ENCODE measurements around the gene CCDC112.
"Not testable (repeated sequence)": the region's sequence is repeated elsewhere in the genome, so short reads cannot be mapped to it uniquely, and the experiment has no call there.

The CCDC112 gene

DNA sequence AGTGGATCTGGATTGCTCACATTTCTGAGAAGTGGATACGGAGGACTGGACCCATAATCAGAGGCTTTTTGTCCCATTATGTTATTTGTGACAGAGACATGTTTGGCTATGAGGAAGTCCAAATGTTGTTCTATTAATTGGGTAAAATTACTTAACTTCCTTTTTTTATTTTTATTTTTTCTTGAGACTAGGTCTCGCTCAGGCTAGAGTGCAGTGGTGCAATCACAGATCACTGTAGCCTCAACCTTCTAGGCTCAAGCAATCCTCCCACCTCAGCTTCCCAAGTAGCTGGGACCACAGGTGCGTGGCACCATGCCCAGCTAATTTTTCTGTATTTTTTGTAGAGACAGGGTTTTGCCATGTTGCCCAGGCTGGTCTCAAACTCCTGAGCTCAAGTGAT lies 21.9 kb downstream of the CCDC112 start:
- Histone ChIP-seq H3K4me1 (ENCODE audit: control insufficient read depth, insufficient read depth, low read length) (no peaks in the 10 kb centered on the region), H3K36me3 (ENCODE audit: control insufficient read depth, insufficient read depth, low read length) (no peaks in the 10 kb centered on the region), H3K9me3 (ENCODE audit: control insufficient read depth, low read length) (no peaks in the 10 kb centered on the region), H3K4me3 (ENCODE audit: low read length) (no peak overlapping the region), H3K9ac (ENCODE audit: low read length) (no peak overlapping the region), H3K27me3 (ENCODE audit: control insufficient read depth, insufficient read depth, low read length) (no peaks in the 10 kb centered on the region)

DNA sequence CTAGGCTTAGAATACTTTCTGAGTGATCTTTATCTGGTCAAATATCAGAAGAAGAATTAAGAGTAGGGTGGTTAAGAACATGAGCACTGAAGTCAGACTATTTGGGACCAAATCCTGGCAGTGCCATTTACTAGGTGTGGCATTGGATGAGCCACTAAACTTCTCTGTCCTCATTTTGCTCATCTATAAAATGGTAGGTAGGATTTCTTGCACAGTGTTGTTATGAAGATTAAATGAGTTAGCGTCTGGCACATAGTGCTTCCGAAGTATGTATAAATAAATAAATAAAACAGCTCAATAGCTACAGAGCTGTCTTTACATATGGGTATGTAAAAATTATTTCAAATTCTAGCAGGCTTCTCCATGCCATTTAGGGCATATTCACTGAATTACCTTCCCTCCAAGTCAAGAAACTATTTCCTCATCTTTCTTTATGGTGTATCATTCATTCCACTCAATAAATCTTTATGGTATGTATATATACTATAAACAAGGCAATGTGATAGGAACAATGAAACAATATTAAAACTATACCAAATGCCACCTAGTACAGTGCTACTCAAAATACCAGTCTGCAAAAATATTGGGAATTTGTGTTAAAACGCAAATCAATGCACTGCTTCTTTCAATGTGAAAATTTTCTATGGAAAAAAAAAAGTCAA lies 24.0 kb downstream of the CCDC112 start:
- Histone ChIP-seq H3K4me1 (ENCODE audit: control insufficient read depth, insufficient read depth, low read length) (no peaks in the 10 kb centered on the region), H3K9me3 (ENCODE audit: control insufficient read depth, low read length) (no peaks in the 10 kb centered on the region), H3K4me3 (ENCODE audit: low read length) (no peak overlapping the region), H3K9ac (ENCODE audit: low read length) (no peak overlapping the region), H3K36me3 (ENCODE audit: control insufficient read depth, insufficient read depth, low read length) (no peaks in the 10 kb centered on the region), H3K27me3 (ENCODE audit: control insufficient read depth, insufficient read depth, low read length) (no peaks in the 10 kb centered on the region)

DNA sequence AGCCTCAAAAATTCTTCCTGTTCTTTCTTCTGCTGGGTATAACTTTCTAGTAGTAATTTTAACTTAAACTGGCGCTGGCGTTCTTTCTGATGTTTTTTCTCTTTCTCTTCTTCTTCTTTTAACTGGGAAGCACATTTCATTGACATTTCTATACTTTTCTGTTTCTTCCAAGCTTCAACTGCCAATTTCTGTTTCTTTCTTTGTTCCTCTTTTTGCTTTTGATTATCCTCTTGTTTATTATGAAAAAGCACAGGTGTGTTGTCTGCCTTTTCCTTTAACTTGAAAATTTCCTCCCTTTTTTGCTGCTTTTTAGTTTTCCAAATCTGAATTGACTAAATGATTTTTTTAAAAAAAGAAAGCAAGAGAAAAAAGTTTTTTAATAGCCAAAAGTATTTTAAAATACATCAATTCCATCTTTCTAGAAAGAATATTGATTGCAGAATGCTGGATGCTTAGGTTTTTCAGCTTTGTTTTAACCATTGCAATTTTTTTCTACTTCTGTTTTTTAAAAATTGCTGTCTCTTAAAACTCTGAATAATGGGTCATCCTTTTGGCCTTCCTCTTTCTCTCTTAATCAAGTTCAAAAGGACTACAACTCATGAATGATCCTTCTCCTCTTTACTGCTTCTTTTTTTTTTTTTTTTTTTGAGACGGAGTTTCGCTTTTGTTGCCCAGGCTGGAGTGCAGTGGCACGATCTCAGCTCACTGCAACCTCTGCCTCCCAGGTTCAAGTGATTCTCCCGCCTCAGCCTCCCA lies 25.0 kb downstream of the CCDC112 start:
- no peak overlapping the region for H3K4me3 ChIP-seq (ENCODE audit: low read length)
- no peak overlapping the region for H3K9ac ChIP-seq (ENCODE audit: low read length)
- no peaks in the 10 kb centered on the region for H3K36me3 ChIP-seq (ENCODE audit: control insufficient read depth, insufficient read depth, low read length)
- H3K9me3 ChIP-seq (ENCODE audit: control insufficient read depth, low read length), result no peaks in the 10 kb centered on the region
- no peaks in the 10 kb centered on the region for H3K4me1 ChIP-seq (ENCODE audit: control insufficient read depth, insufficient read depth, low read length)
- H3K27me3 ChIP-seq (ENCODE audit: control insufficient read depth, insufficient read depth, low read length), result no peaks in the 10 kb centered on the region

DNA sequence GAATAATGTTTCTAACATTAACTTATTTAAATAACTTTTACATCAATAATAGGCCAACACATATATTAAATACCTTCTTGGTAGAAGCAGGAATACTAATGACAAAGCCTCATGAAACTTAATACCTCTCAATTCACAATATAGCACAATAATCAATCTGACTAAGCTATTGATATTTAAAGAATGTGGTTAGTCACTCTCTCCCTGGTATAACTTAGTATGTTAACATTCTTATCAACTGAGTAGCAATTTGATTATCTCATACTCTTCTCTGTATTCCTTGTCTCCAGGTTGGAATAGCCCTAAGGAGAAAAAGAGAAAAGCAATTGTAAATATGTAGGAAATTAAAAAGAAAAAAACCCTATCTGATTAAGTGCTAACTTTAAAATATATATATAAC lies 28.8 kb downstream of the CCDC112 start:
- Histone ChIP-seq H3K36me3 (ENCODE audit: control insufficient read depth, insufficient read depth, low read length) (no peaks in the 10 kb centered on the region), H3K9ac (ENCODE audit: low read length) (no peak overlapping the region), H3K27me3 (ENCODE audit: control insufficient read depth, insufficient read depth, low read length) (no peaks in the 10 kb centered on the region), H3K4me3 (ENCODE audit: low read length) (no peak overlapping the region), H3K9me3 (ENCODE audit: control insufficient read depth, low read length) (no peaks in the 10 kb centered on the region), H3K4me1 (ENCODE audit: control insufficient read depth, insufficient read depth, low read length) (no peaks in the 10 kb centered on the region)

DNA sequence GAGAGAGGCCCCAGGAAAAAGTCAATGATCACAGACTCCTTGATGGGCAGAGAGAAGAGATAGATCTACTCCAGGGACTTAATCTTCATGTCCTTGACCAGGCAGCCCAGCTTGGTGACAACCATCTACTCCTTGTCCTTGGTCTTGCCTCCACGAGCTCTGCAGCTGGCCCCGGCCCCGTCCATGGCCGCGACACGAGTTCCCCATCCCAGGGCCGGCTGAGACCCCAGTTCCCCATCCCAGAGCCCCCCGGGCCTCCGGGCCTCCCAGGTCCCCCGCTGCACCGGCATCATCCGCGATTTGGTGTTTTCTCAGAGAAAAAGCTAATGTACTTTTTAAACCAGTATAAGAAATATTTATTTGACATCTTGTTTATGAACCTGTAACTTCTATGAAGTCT lies 31.2 kb downstream of the CCDC112 start:
- Histone ChIP-seq H3K36me3 (ENCODE audit: control insufficient read depth, insufficient read depth, low read length) (no peaks in the 10 kb centered on the region), H3K4me1 (ENCODE audit: control insufficient read depth, insufficient read depth, low read length) (peaks cover 9% of the 10 kb centered on the region), H3K4me3 (ENCODE audit: low read length) (no peak overlapping the region), H3K9ac (ENCODE audit: low read length) (no peak overlapping the region), H3K9me3 (ENCODE audit: control insufficient read depth, low read length) (no peaks in the 10 kb centered on the region), H3K27me3 (ENCODE audit: control insufficient read depth, insufficient read depth, low read length) (no peaks in the 10 kb centered on the region)

DNA sequence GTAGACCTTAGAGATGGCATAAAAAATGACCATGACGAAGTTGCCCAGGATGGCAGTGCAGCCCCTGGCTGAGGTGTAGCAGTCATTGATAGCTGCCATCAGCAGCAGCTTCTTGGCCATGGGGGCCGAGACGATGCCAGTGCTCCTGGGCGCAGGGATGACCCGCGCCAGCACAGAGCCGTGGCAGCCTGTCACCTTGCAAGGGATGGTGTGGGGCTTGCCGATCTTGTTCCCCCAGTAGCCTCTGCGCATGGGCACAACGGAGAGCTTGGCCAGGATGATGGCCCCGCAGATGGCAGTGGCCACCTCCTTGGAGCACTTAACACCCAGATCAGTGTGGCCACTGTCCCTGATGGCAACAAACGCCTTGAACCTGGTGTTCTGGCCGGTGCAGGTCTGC lies 31.7 kb downstream of the CCDC112 start:
- Histone ChIP-seq H3K9me3 (ENCODE audit: control insufficient read depth, low read length) (no peaks in the 10 kb centered on the region), H3K27me3 (ENCODE audit: control insufficient read depth, insufficient read depth, low read length) (no peaks in the 10 kb centered on the region), H3K36me3 (ENCODE audit: control insufficient read depth, insufficient read depth, low read length) (no peaks in the 10 kb centered on the region), H3K4me1 (ENCODE audit: control insufficient read depth, insufficient read depth, low read length) (peaks cover 9% of the 10 kb centered on the region), H3K9ac (ENCODE audit: low read length) (no peak overlapping the region), H3K4me3 (ENCODE audit: low read length) (no peak overlapping the region)

DNA sequence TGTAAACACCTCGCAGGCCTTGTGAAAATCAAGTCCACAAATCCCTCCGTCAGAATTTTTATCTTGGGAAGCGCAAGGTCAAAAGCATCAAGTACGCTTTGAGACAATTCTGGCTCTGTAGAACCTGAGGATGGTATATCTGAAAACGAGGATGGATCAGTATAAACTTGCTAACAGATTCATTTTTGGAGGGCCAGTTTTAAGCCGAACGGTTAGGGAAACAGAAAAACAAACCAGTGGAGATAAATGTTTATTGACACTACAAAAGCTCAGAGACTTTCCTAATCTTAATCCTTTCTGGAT lies 33.4 kb downstream of the CCDC112 start:
- Histone ChIP-seq H3K9ac (ENCODE audit: low read length) (peak overlapping the region; percentile 93), H3K9me3 (ENCODE audit: control insufficient read depth, low read length) (no peaks in the 10 kb centered on the region), H3K27me3 (ENCODE audit: control insufficient read depth, insufficient read depth, low read length) (no peaks in the 10 kb centered on the region), H3K36me3 (ENCODE audit: control insufficient read depth, insufficient read depth, low read length) (no peaks in the 10 kb centered on the region), H3K4me1 (ENCODE audit: control insufficient read depth, insufficient read depth, low read length) (peaks cover 9% of the 10 kb centered on the region), H3K4me3 (ENCODE audit: low read length) (peak overlapping the region; percentile 39)

DNA sequence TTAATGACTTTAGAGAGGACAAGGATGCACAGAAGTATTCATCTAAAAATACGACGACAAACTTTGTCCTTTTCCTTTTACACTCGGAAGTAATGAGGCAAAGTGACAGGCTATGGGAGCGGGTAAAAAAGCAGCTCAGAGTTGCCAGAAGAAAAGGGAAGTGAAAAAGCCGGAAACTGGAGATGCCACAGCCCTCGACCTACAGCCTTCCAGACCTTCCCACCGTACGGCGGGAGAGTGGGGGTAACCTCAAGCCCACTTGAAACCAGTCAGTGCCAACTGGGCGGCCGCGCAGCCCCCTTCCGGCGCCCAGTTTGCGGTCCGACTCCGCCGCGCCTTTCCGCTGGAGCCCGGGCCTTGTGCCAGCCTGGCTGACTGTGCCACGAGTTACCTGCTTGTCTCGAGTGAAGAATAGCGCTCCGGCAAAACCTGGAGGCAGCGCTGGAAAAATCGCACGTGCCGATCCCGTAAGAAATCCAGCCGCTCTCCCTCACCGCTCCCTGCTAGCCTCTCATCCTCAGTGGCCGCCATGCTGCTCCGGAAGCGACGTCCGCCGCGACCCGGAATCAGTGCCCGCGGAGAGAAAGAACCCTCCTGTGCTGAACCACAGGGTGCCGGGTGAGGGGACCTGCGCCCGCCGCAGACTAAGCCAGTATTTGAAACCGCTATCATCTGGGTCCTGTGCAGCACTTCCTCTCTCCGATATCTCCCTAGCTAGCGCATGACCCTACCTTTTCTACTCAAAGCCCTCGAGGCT lies 34.0 kb downstream of the CCDC112 start, which contains the start of gene PGGT1B:
PGGT1B (minus strand) TSS at position 557 of the 757 bp plus-strand sequence; CDS start at position 531, 26 bp downstream.
- Histone ChIP-seq H3K4me1 (ENCODE audit: control insufficient read depth, insufficient read depth, low read length) (peaks cover 9% of the 10 kb centered on the region), H3K4me3 (ENCODE audit: low read length) (peak within 1 kb of the TSS; percentile 39), H3K9ac (ENCODE audit: low read length) (peak within 1 kb of the TSS; percentile 93), H3K36me3 (ENCODE audit: control insufficient read depth, insufficient read depth, low read length) (no peaks in the 10 kb centered on the region), H3K27me3 (ENCODE audit: control insufficient read depth, insufficient read depth, low read length) (no peaks in the 10 kb centered on the region), H3K9me3 (ENCODE audit: control insufficient read depth, low read length) (no peaks in the 10 kb centered on the region)

DNA sequence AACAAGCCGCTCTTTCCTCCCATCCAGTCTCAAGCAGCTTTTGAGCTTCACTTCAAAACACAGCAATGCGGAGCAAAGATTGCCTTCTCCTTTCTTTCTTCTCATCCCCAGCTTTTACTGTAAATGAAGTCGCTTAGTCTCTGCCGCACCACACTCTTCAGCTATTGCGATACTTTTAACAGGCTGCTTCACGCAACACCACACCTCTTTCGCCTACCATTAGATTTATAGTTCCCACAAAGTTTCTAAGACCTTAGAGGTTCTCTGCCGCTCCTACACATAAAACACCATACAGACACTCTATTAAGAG lies 34.5 kb downstream of the CCDC112 start:
- Histone ChIP-seq H3K9ac (ENCODE audit: low read length) (peak overlapping the region; percentile 93), H3K4me1 (ENCODE audit: control insufficient read depth, insufficient read depth, low read length) (peaks cover 9% of the 10 kb centered on the region), H3K4me3 (ENCODE audit: low read length) (peak overlapping the region; percentile 39), H3K27me3 (ENCODE audit: control insufficient read depth, insufficient read depth, low read length) (no peaks in the 10 kb centered on the region), H3K36me3 (ENCODE audit: control insufficient read depth, insufficient read depth, low read length) (no peaks in the 10 kb centered on the region), H3K9me3 (ENCODE audit: control insufficient read depth, low read length) (no peaks in the 10 kb centered on the region)

DNA sequence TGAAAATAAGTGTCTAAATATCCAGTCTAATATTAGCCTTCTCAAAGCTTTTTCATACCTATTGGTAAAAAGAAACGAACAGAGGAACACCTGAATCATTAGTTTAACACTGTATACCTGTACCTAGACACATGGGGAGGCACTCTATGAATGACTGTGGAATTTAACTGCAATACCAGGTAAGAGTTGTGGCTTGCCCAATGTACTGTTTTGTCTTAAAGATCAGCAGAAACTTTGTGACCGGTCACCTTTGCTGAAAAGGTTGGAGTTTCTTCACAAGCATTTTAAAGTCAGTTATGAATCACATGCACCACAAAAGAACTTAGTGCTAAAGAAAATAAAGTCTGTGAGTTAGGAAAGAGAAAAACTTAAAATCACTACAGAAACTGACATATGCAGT lies 36.2 kb downstream of the CCDC112 start:
- H3K4me1 ChIP-seq (ENCODE audit: control insufficient read depth, insufficient read depth, low read length), result peaks cover 9% of the 10 kb centered on the region
- H3K9ac ChIP-seq (ENCODE audit: low read length), result no peak overlapping the region
- no peaks in the 10 kb centered on the region for H3K9me3 ChIP-seq (ENCODE audit: control insufficient read depth, low read length)
- no peaks in the 10 kb centered on the region for H3K27me3 ChIP-seq (ENCODE audit: control insufficient read depth, insufficient read depth, low read length)
- no peak overlapping the region for H3K4me3 ChIP-seq (ENCODE audit: low read length)
- H3K36me3 ChIP-seq (ENCODE audit: control insufficient read depth, insufficient read depth, low read length), result no peaks in the 10 kb centered on the region

DNA sequence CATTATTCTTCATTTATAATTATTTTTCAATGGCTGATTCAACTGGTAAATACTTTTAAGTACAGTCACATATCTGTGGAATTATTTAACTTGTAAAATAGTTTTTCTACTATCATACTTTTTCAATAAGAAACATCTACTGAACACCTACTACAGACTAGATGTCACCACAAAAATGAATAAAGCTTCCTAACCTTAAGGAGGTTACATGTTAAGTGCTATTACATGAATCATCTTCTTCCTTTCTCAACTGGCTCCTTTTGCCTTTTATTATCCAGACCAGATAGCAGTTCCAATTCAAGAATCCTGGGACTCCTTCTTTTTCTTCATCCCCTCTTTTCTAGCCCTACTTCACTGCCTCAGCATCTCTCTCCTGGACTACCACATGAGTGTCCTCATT lies 38.5 kb downstream of the CCDC112 start:
- Histone ChIP-seq H3K9me3 (ENCODE audit: control insufficient read depth, low read length) (no peaks in the 10 kb centered on the region), H3K4me1 (ENCODE audit: control insufficient read depth, insufficient read depth, low read length) (peaks cover 14% of the 10 kb centered on the region), H3K27me3 (ENCODE audit: control insufficient read depth, insufficient read depth, low read length) (no peaks in the 10 kb centered on the region), H3K9ac (ENCODE audit: low read length) (no peak overlapping the region), H3K4me3 (ENCODE audit: low read length) (no peak overlapping the region), H3K36me3 (ENCODE audit: control insufficient read depth, insufficient read depth, low read length) (no peaks in the 10 kb centered on the region)

DNA sequence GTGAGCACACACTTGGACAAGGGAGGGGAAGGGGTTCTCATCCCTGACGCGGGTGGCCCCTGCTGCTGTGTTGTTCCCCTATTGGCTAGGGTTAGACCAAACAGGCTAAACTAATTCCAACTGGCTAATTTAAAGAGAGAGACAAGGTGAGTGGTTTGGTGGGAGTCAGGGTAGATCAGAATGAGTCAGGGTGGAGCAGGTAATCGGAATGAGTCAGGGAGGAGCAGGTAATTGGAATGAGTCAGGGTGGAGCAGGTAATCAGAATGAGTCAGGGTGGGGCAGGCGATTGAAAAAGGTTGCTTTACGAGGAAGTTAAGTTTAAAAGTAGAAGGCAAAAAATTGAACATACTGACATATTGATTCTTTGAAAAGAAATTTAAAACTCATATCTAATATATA lies 47.1 kb downstream of the CCDC112 start:
- not testable (repeated sequence) for H3K4me3 ChIP-seq (ENCODE audit: low read length); H3K4me1 ChIP-seq (ENCODE audit: control insufficient read depth, insufficient read depth, low read length)

More for the DNA sequence above, 47.1 kb downstream of the CCDC112 start:
- not testable (repeated sequence) for H3K27me3 ChIP-seq (ENCODE audit: control insufficient read depth, insufficient read depth, low read length); H3K9ac ChIP-seq (ENCODE audit: low read length); H3K36me3 ChIP-seq (ENCODE audit: control insufficient read depth, insufficient read depth, low read length); H3K9me3 ChIP-seq (ENCODE audit: control insufficient read depth, low read length)

Measured in mucosa of stomach (tissue), 1 donor.